Adrenal gland (tissue), 5 donors: ENCODE measurements around the gene NDUFB7.
A peak's percentile ranks its signal among the peaks of the same experiment; 100 is the strongest.

ENCODE experiments used
- POLR2A ChIP-seq, 2 donors: fragments of 450-650 bp; IDR thresholded peaks; one replicate each; pipeline ENCODE4 v1.6.1; 2017; ENCODE audit warnings: antibody characterized with exemption in 2 of 2, mild to moderate bottlenecking in 2 of 2, moderate library complexity in 1 of 2
- TF ChIP-seq, protein P1 (sequence below), 6 experiments: fragments of 450-650 bp in 4 of 6; fragments of 200-600 bp in 2 of 6; sonication (generic) in 1 of 6; IDR thresholded peaks; 1 replicate in 5 of 6; 2 replicates in 1 of 6; pipeline versions ENCODE4 v1.5.1 to v1.8.0; 2016 to 2021; ENCODE audit warnings: antibody characterized with exemption in 6 of 6, mild to moderate bottlenecking in 2 of 6, moderate library complexity in 1 of 6
- donor health status: DM: no; HTN: no; CAD: no.

DNA sequence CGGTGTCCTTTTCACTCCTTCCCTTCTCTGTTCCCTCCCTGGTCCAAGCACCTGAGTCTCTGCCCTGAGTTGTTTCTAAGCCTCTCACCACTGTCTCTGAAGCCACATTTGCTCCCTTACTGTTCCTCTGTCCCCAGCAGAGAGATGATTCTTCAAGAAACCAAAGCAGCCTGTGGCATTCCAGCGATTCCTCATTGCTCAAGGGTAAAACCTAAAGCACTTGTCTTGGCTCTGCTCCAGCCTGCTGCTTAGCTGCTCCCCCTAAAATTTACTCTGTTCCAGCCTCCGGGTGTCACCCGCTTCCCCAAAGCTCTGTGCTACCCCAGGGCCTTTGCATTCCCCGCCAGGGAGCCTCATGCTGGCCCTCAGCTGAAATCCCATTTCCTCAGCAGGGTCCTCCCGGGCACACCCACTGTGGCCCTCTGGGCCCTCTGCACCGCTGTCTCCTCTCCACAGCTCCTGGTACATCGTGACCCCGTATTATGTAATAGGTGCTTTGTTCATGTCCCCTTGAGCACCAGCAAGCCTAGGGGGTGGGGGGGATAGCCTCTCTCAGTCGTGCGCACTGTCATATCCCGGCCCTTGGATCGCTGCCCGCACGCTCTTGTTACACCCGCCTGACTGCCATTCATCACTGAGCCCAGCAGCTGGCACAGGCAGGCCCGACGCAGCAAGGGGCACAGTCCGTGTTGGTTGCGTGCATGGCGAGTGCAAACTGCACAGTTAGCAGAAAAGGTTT, 26.7 kb downstream of the NDUFB7 start:
- TF ChIP-seq, protein P1, sequence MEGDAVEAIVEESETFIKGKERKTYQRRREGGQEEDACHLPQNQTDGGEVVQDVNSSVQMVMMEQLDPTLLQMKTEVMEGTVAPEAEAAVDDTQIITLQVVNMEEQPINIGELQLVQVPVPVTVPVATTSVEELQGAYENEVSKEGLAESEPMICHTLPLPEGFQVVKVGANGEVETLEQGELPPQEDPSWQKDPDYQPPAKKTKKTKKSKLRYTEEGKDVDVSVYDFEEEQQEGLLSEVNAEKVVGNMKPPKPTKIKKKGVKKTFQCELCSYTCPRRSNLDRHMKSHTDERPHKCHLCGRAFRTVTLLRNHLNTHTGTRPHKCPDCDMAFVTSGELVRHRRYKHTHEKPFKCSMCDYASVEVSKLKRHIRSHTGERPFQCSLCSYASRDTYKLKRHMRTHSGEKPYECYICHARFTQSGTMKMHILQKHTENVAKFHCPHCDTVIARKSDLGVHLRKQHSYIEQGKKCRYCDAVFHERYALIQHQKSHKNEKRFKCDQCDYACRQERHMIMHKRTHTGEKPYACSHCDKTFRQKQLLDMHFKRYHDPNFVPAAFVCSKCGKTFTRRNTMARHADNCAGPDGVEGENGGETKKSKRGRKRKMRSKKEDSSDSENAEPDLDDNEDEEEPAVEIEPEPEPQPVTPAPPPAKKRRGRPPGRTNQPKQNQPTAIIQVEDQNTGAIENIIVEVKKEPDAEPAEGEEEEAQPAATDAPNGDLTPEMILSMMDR (IDR thresholded peaks at IDR 0.05) = no peak
- peak in 1 of 2 donors; percentile 37 for TF ChIP-seq POLR2A (IDR thresholded peaks at IDR 0.05)
